HepG2 (cell line): ENCODE measurements around the gene RBM46. TPM values are rescaled to one million over a fixed set of nuclear protein-coding genes. Genes with fewer than 3 reads are reported as not detected.

Experiments used
- ATAC-seq: fragments of 200-7000 bp; cut with Tn5 transposase; 3 replicates; pipeline ENCODE4 v1.9.1; 2020; ENCODE audit warnings: mild to moderate bottlenecking, moderate library complexity
- BruUV-seq: library from RNA; stranded (reverse); fragments of 400-500 nt; replicated peaks from 2 replicates; lab custom pipeline; 2021; lab: Mats Ljungman, UMichigan
- CTCF ChIA-PET: fragments of 300-600 bp; formaldehyde crosslinking; extraction: SDS; loops from one replicate; lab custom pipeline; 2021; ENCODE audit warnings: low total read pairs, inconsistent platforms, low intra/inter-chr PET ratio; lab: Yijun Ruan, JAX
- POLR2A ChIA-PET: fragments of 350-600 bp; sonication (Branson Sonifier 250); formaldehyde crosslinking; loops from one replicate; lab custom pipeline; 2020; ENCODE audit warnings: antibody characterized with exemption, inconsistent platforms; lab: Yijun Ruan, JAX
- DNase-seq: peaks from one replicate; pipeline ENCODE4 v3.0.0-alpha.2; 2015; ENCODE audit warnings: low spot score
- FAIRE-seq: peaks from 3 replicates; lab custom pipeline; 2011; peaks lifted over from hg19 to GRCh38; lab: Jason Lieb, UNC
- H2AFZ ChIP-seq: one replicate; pipeline ENCODE4 v1.6.1; 2011; ENCODE audit warnings: low read length, inconsistent platforms
- H3K27ac ChIP-seq: fragments of 300-600 bp; 3 replicates; pipeline ENCODE4 v1.8.0; 2011; ENCODE audit warnings: mixed run types, mild to moderate bottlenecking, mixed read lengths, low read length, inconsistent platforms; ENCODE audit not compliant: insufficient read depth; ENCODE audit errors: extremely low read length
- H3K27me3 ChIP-seq, 2 experiments: fragments of 200-600 bp in 1 of 2; 2 replicates in 1 of 2; 3 replicates in 1 of 2; pipeline versions ENCODE4 v1.6.0 to v1.8.0; 2011; ENCODE audit warnings: low read length in 2 of 2, mild to moderate bottlenecking in 2 of 2, moderate library complexity in 2 of 2, inconsistent platforms in 1 of 2; ENCODE audit not compliant: insufficient read depth in 2 of 2, control insufficient read depth in 1 of 2
- H3K36me3 ChIP-seq, 2 experiments: fragments of 200-600 bp in 1 of 2; replicated peaks in 1 of 2; 2 replicates in 1 of 2; 3 replicates in 1 of 2; pipeline versions ENCODE4 v1.5.1 to v1.8.0; 2011; ENCODE audit warnings: low read length in 2 of 2, inconsistent platforms in 1 of 2; ENCODE audit not compliant: insufficient read depth in 2 of 2, control insufficient read depth in 1 of 2
- H3K4me1 ChIP-seq: 2 replicates; pipeline ENCODE4 v1.5.1; 2012; ENCODE audit warnings: low read length, inconsistent platforms; ENCODE audit not compliant: insufficient read depth
- H3K4me2 ChIP-seq: 2 replicates; pipeline ENCODE4 v1.6.0; 2011; ENCODE audit warnings: low read depth, low read length, inconsistent platforms
- H3K4me3 ChIP-seq, 3 experiments: fragments of 200-600 bp in 1 of 3; sonication (generic), shearing (Covaris generic) in 1 of 3; replicated peaks in 1 of 3; 2 replicates each; pipeline ENCODE4 v1.5.1; 2011 to 2016; ENCODE audit warnings: low read length in 3 of 3, inconsistent platforms in 2 of 3, low read depth in 2 of 3, mild to moderate bottlenecking in 2 of 3, control low read depth in 1 of 3, mixed read lengths in 1 of 3; ENCODE audit not compliant: insufficient read depth in 1 of 3
- H3K79me2 ChIP-seq: one replicate; pipeline ENCODE4 v1.6.1; 2011; ENCODE audit warnings: low read length, inconsistent platforms; ENCODE audit not compliant: insufficient read depth
- H3K9ac ChIP-seq: 2 replicates; pipeline ENCODE4 v1.6.0; 2011; ENCODE audit warnings: mild to moderate bottlenecking, low read depth, low read length, inconsistent platforms; ENCODE audit not compliant: insufficient read depth
- H3K9me3 ChIP-seq: 2 replicates; pipeline ENCODE4 v1.5.1; 2012; ENCODE audit warnings: mild to moderate bottlenecking, low read length
- H4K20me1 ChIP-seq: 2 replicates; pipeline ENCODE4 v1.6.0; 2011; ENCODE audit warnings: inconsistent platforms, mild to moderate bottlenecking, low read length, moderate library complexity; ENCODE audit not compliant: insufficient read depth
- MAFG ChIP-seq: sonication (generic); formaldehyde crosslinking; IDR thresholded peaks from 2 replicates; pipeline ENCODE4 v1.5.1; 2020; ENCODE audit warnings: mild to moderate bottlenecking, missing genetic modification reagents
- ZNF263 ChIP-seq: sonication (generic); formaldehyde crosslinking; IDR thresholded peaks from 2 replicates; pipeline ENCODE4 v1.4.0; 2020; ENCODE audit warnings: missing genetic modification reagents
- ZNF713 ChIP-seq: sonication (generic); formaldehyde crosslinking; IDR thresholded peaks from 2 replicates; pipeline ENCODE4 v1.4.0; 2020; ENCODE audit warnings: mild to moderate bottlenecking, missing genetic modification reagents
- in situ Hi-C: cut with HindIII; loops from 2 replicates; pipeline ENCODE4 v1.10.0; 2017; ENCODE audit warnings: low pct_unique_long_range_greater_than_20kb; ENCODE audit not compliant: extremely low pct_ligation_motif_present
- intact Hi-C: fragments of 100-400 bp; cut with micrococcal nuclease; formaldehyde crosslinking; loops from one replicate; pipeline ENCODE4 v1.10.0; 2022; ENCODE audit not compliant: unreplicated experiment
- polyA plus RNA-seq, 8 experiments: library from polyadenylated mRNA; depleted of rRNA in 3 of 8; stranded (reverse) in 7 of 8; unstranded in 1 of 8; fragments of >200 nt; fragmentation: Illumina TruSeq in 4 of 8; extraction: Trizol in 4 of 8; gene quantifications; 2 replicates each; pipeline versions ENCODE4 v1.2.1 to v1.2.3, GENCODE V29; 2011 to 2016; ENCODE audit warnings: low read depth in 4 of 8, missing spikeins in 1 of 8, mixed read lengths in 1 of 8; ENCODE audit not compliant: insufficient read depth in 1 of 8
- total RNA-seq, 5 experiments: library from RNA; depleted of rRNA; stranded (reverse); fragments of >200 nt; fragmentation: Illumina TruSeq; extraction: Trizol; gene quantifications; 2 replicates each; pipeline ENCODE4 v1.2.3, GENCODE V29; 2016; ENCODE audit warnings: low read depth in 1 of 5
- TF ChIP-seq, protein P1 (sequence below): sonication (generic); formaldehyde crosslinking; IDR thresholded peaks from 2 replicates; pipeline ENCODE4 v1.8.1; 2022; ENCODE audit warnings: low read depth, mild to moderate bottlenecking, missing genetic modification reagents
- TF ChIP-seq, protein P2 (sequence below): IDR thresholded peaks from 2 replicates; pipeline ENCODE4 v1.6.1; 2016; ENCODE audit warnings: low read depth, missing genetic modification reagents, missing compliant biosample characterization
- TF ChIP-seq, protein P3 (sequence below): sonication (generic); formaldehyde crosslinking; IDR thresholded peaks from 2 replicates; pipeline ENCODE4 v1.4.0; 2020; ENCODE audit warnings: missing genetic modification reagents, borderline replicate concordance

Gene RBM46
- total and polyA plus RNA-seq, 2 of the 13 experiments (the other 11 are each of a cell fraction or from before 2014, with no cell fraction given): not detected

DNA sequence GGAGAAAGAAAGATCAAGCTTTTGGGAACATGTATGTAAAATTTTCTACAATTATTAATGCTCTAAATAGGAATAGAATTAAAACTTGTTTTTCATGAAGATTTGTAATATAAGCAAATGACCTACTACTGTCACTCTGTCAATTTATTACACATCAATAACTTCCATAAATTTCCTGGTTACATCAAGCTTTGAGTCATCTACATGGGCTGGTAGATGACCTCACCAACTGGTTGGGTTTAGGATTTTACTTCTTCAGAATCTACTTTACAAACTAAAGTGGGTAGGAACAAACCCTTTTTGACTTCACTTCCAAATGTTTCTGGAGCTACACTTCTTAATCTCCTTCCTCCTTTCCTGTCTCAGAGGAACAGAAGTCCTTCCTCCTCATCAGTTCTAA is 49.3 kb upstream of the RBM46 start:
- no peak for DNase-seq
- ATAC-seq: no peak
- no peak overlapping the region for H3K27ac ChIP-seq
- H3K27me3 ChIP-seq: no peaks in the 10 kb centered on the region
- FAIRE-seq: no peak
- intact Hi-C loops: no loop called here
- H3K4me2 ChIP-seq: no peak overlapping the region
- no peak overlapping the region for H2AFZ ChIP-seq
- H3K36me3 ChIP-seq: no peaks in the 10 kb centered on the region
- H3K9me3 ChIP-seq: no peaks in the 10 kb centered on the region
- no peaks in the 10 kb centered on the region for H4K20me1 ChIP-seq
- ChIA-PET POLR2A (no interaction called here), CTCF (no interaction called here)
- H3K4me3 ChIP-seq: no peak overlapping the region
- TF ChIP-seq, protein P1, sequence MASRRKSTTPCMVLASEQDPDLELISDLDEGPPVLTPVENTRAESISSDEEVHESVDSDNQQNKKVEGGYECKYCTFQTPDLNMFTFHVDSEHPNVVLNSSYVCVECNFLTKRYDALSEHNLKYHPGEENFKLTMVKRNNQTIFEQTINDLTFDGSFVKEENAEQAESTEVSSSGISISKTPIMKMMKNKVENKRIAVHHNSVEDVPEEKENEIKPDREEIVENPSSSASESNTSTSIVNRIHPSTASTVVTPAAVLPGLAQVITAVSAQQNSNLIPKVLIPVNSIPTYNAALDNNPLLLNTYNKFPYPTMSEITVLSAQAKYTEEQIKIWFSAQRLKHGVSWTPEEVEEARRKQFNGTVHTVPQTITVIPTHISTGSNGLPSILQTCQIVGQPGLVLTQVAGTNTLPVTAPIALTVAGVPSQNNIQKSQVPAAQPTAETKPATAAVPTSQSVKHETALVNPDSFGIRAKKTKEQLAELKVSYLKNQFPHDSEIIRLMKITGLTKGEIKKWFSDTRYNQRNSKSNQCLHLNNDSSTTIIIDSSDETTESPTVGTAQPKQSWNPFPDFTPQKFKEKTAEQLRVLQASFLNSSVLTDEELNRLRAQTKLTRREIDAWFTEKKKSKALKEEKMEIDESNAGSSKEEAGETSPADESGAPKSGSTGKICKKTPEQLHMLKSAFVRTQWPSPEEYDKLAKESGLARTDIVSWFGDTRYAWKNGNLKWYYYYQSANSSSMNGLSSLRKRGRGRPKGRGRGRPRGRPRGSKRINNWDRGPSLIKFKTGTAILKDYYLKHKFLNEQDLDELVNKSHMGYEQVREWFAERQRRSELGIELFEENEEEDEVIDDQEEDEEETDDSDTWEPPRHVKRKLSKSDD (CRISPR knock-in tag): no peak
- TF ChIP-seq, protein P2, sequence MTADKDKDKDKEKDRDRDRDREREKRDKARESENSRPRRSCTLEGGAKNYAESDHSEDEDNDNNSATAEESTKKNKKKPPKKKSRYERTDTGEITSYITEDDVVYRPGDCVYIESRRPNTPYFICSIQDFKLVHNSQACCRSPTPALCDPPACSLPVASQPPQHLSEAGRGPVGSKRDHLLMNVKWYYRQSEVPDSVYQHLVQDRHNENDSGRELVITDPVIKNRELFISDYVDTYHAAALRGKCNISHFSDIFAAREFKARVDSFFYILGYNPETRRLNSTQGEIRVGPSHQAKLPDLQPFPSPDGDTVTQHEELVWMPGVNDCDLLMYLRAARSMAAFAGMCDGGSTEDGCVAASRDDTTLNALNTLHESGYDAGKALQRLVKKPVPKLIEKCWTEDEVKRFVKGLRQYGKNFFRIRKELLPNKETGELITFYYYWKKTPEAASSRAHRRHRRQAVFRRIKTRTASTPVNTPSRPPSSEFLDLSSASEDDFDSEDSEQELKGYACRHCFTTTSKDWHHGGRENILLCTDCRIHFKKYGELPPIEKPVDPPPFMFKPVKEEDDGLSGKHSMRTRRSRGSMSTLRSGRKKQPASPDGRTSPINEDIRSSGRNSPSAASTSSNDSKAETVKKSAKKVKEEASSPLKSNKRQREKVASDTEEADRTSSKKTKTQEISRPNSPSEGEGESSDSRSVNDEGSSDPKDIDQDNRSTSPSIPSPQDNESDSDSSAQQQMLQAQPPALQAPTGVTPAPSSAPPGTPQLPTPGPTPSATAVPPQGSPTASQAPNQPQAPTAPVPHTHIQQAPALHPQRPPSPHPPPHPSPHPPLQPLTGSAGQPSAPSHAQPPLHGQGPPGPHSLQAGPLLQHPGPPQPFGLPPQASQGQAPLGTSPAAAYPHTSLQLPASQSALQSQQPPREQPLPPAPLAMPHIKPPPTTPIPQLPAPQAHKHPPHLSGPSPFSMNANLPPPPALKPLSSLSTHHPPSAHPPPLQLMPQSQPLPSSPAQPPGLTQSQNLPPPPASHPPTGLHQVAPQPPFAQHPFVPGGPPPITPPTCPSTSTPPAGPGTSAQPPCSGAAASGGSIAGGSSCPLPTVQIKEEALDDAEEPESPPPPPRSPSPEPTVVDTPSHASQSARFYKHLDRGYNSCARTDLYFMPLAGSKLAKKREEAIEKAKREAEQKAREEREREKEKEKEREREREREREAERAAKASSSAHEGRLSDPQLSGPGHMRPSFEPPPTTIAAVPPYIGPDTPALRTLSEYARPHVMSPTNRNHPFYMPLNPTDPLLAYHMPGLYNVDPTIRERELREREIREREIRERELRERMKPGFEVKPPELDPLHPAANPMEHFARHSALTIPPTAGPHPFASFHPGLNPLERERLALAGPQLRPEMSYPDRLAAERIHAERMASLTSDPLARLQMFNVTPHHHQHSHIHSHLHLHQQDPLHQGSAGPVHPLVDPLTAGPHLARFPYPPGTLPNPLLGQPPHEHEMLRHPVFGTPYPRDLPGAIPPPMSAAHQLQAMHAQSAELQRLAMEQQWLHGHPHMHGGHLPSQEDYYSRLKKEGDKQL (CRISPR knock-in tag): no peak
- TF ChIP-seq ZNF263: no peak
- TF ChIP-seq, protein P3, sequence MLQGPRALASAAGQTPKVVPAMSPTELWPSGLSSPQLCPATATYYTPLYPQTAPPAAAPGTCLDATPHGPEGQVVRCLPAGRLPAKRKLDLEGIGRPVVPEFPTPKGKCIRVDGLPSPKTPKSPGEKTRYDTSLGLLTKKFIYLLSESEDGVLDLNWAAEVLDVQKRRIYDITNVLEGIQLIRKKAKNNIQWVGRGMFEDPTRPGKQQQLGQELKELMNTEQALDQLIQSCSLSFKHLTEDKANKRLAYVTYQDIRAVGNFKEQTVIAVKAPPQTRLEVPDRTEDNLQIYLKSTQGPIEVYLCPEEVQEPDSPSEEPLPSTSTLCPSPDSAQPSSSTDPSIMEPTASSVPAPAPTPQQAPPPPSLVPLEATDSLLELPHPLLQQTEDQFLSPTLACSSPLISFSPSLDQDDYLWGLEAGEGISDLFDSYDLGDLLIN (CRISPR knock-in tag): no peak
- TF ChIP-seq MAFG (CRISPR knock-in tag): no peak
- no peak for TF ChIP-seq ZNF713 (CRISPR knock-in tag)
- no peaks in the 10 kb centered on the region for H3K79me2 ChIP-seq
- in situ Hi-C loops: no loop called here
- peaks cover 9% of the 10 kb centered on the region; the same call in 1 of the 2 replicates for H3K4me1 ChIP-seq
- no peak overlapping the region for H3K9ac ChIP-seq
- BruUV-seq: no TSS peak
